SK-N-SH (cell line): ENCODE data around the gene UGT1A1. TPM values are rescaled to one million over a fixed set of nuclear protein-coding genes. Genes with fewer than 3 reads are reported as not detected.

Source experiments
- CTCF ChIA-PET: fragments of 300-600, 350-600 bp; formaldehyde crosslinking; extraction: SDS; loops from one replicate; lab custom pipeline; 2021; lab: Yijun Ruan, JAX
- POLR2A ChIA-PET: fragments of 350-600 bp; sonication (Branson Sonifier 250); formaldehyde crosslinking; extraction: SDS; loops from one replicate; lab custom pipeline; 2020; ENCODE audit warnings: antibody characterized with exemption, inconsistent platforms; lab: Yijun Ruan, JAX
- DNase-seq: peaks from one replicate; pipeline ENCODE4 v3.0.0; 2012
- H2AFZ ChIP-seq: fragments of 200-600 bp; sonication (generic); 2 replicates; pipeline ENCODE4 v1.8.1; 2016; ENCODE audit warnings: antibody characterized with exemption, mild to moderate bottlenecking, low read depth
- H3F3A ChIP-seq: fragments of 200-600 bp; sonication (generic); replicated peaks from 2 replicates; pipeline ENCODE3; 2016; ENCODE audit warnings: antibody characterized with exemption, mild to moderate bottlenecking; ENCODE audit not compliant: insufficient read depth
- H3K27ac ChIP-seq, 2 experiments: fragments of 200-500 bp in 1 of 2; fragments of 200-600 bp in 1 of 2; sonication (Bioruptor generic) in 1 of 2; sonication (generic), shearing (Covaris generic) in 1 of 2; 2 replicates each; pipeline versions ENCODE4 v1.5.1 to v1.6.1; 2014 to 2016; ENCODE audit warnings: low read depth in 2 of 2, inconsistent platforms in 1 of 2, low read length in 1 of 2, mild to moderate bottlenecking in 1 of 2, mixed read lengths in 1 of 2
- H3K27me3 ChIP-seq: fragments of 200-600 bp; sonication (generic), shearing (Covaris generic); 2 replicates; pipeline ENCODE4 v1.6.1; 2016; ENCODE audit warnings: mixed run types; ENCODE audit not compliant: insufficient read depth
- H3K36me3 ChIP-seq, 2 experiments: fragments of 200-500 bp in 1 of 2; fragments of 200-600 bp in 1 of 2; sonication (Bioruptor generic) in 1 of 2; sonication (generic) in 1 of 2; replicated peaks in 1 of 2; 2 replicates each; pipeline versions ENCODE3 to v1.5.1; 2014 to 2016; ENCODE audit warnings: low read length in 1 of 2, mild to moderate bottlenecking in 1 of 2; ENCODE audit not compliant: insufficient read depth in 2 of 2, control insufficient read depth in 1 of 2
- H3K4me1 ChIP-seq, 2 experiments: fragments of 200-500 bp in 1 of 2; fragments of 200-600 bp in 1 of 2; sonication (Bioruptor generic) in 1 of 2; sonication (generic), shearing (Covaris generic) in 1 of 2; 2 replicates each; pipeline versions ENCODE4 v1.5.1 to v1.6.1; 2014 to 2016; ENCODE audit warnings: low read depth in 1 of 2, low read length in 1 of 2, mixed run types in 1 of 2; ENCODE audit not compliant: insufficient read depth in 2 of 2, control insufficient read depth in 1 of 2
- H3K4me2 ChIP-seq: fragments of 200-600 bp; sonication (generic), shearing (Covaris generic); 2 replicates; pipeline ENCODE4 v1.6.1; 2017; ENCODE audit warnings: mixed run types
- H3K4me3 ChIP-seq, 2 experiments: fragments of 200-500 bp in 1 of 2; fragments of 200-600 bp in 1 of 2; sonication (Bioruptor generic) in 1 of 2; sonication (generic), shearing (Covaris generic) in 1 of 2; 2 replicates each; pipeline versions ENCODE4 v1.5.1 to v1.8.1; 2014 to 2016; ENCODE audit warnings: low read depth in 2 of 2, inconsistent platforms in 1 of 2, low read length in 1 of 2, mild to moderate bottlenecking in 1 of 2, mixed read lengths in 1 of 2, moderate library complexity in 1 of 2
- H3K79me2 ChIP-seq: fragments of 200-600 bp; sonication (generic); 2 replicates; pipeline ENCODE4 v1.8.1; 2017; ENCODE audit warnings: mild to moderate bottlenecking; ENCODE audit not compliant: insufficient read depth
- H3K9ac ChIP-seq: fragments of 200-600 bp; sonication (generic); 2 replicates; pipeline ENCODE4 v1.6.1; 2017; ENCODE audit warnings: mixed run types
- H3K9me2 ChIP-seq: fragments of 200-600 bp; sonication (generic); 2 replicates; pipeline ENCODE4 v1.6.1; 2017; ENCODE audit warnings: mixed run types
- H3K9me3 ChIP-seq: fragments of 200-600 bp; sonication (generic); 2 replicates; pipeline ENCODE4 v1.6.1; 2017; ENCODE audit warnings: mixed run types, mild to moderate bottlenecking, moderate library complexity
- H4K20me1 ChIP-seq: fragments of 200-600 bp; sonication (generic); 2 replicates; pipeline ENCODE4 v1.6.1; 2017; ENCODE audit warnings: mild to moderate bottlenecking, mixed run types; ENCODE audit not compliant: insufficient read depth
- FOSL2 ChIP-seq: IDR thresholded peaks from 2 replicates; pipeline ENCODE4 v1.4.0; 2012; ENCODE audit warnings: low read depth, mild to moderate bottlenecking, moderate library complexity, borderline replicate concordance
- JUND ChIP-seq: IDR thresholded peaks from 2 replicates; pipeline ENCODE4 v1.4.0; 2012
- MEF2A ChIP-seq: IDR thresholded peaks from 2 replicates; pipeline ENCODE4 v1.4.0; 2012; ENCODE audit warnings: low read depth, borderline replicate concordance
- NFIC ChIP-seq: IDR thresholded peaks from 2 replicates; pipeline ENCODE4 v1.4.0; 2012; ENCODE audit warnings: borderline replicate concordance
- NRF1 ChIP-seq: IDR thresholded peaks from 2 replicates; pipeline ENCODE4 v1.6.1; 2012; ENCODE audit warnings: low read depth, mild to moderate bottlenecking, low read length
- RAD21 ChIP-seq: IDR thresholded peaks from 2 replicates; pipeline ENCODE4 v1.6.1; 2012; ENCODE audit warnings: mild to moderate bottlenecking, low read length
- RCOR1 ChIP-seq: fragments of 150-350 bp; IDR thresholded peaks from 2 replicates; pipeline ENCODE4 v1.6.1; 2017; ENCODE audit warnings: antibody characterized with exemption, low read length
- SIN3A ChIP-seq: IDR thresholded peaks from 2 replicates; pipeline ENCODE4 v1.6.1; 2012; ENCODE audit warnings: low read depth, mild to moderate bottlenecking, low read length, moderate library complexity, borderline replicate concordance
- TCF12 ChIP-seq: IDR thresholded peaks from 2 replicates; pipeline ENCODE4 v1.4.0; 2012
- TEAD4 ChIP-seq: IDR thresholded peaks from 2 replicates; pipeline ENCODE4 v1.4.0; 2012; ENCODE audit warnings: mild to moderate bottlenecking, borderline replicate concordance; ENCODE audit not compliant: insufficient read depth
- YY1 ChIP-seq: IDR thresholded peaks from 2 replicates; pipeline ENCODE4 v1.4.0; 2012; ENCODE audit warnings: low read depth, mild to moderate bottlenecking
- WGBS: methylation state at CpG from one replicate; pipeline ENCODE4 v1.1.6; 2017; ENCODE audit warnings: low lambda C conversion rate; 5-methylcytosine and 5-hydroxymethylcytosine counted together
- polyA plus RNA-seq, 3 experiments: library from polyadenylated mRNA; depleted of rRNA; stranded (reverse); fragments of >200 nt; gene quantifications; 2 replicates each; pipeline ENCODE4 v1.2.3, GENCODE V29; 2012
- TF ChIP-seq, protein P1 (sequence below): fragments of 200-600 bp; sonication (generic); IDR thresholded peaks from 2 replicates; pipeline ENCODE4 v1.6.1; 2017; ENCODE audit warnings: antibody characterized with exemption, mild to moderate bottlenecking, moderate library complexity
- TF ChIP-seq, protein P2 (sequence below): IDR thresholded peaks from 2 replicates; pipeline ENCODE4 v1.4.0; 2012; ENCODE audit warnings: low read depth, borderline replicate concordance
- TF ChIP-seq, protein P3 (sequence below): IDR thresholded peaks from 2 replicates; pipeline ENCODE4 v1.6.1; 2012; ENCODE audit warnings: mild to moderate bottlenecking, low read depth, low read length, moderate library complexity
- TF ChIP-seq, protein P4 (sequence below): IDR thresholded peaks from 2 replicates; pipeline ENCODE4 v1.4.0; 2012; ENCODE audit warnings: low read depth, borderline replicate concordance

The UGT1A1 gene
- polyA plus RNA-seq, 1 of the 3 experiments (the other 2 are of a cell fraction), result not detected

DNA sequence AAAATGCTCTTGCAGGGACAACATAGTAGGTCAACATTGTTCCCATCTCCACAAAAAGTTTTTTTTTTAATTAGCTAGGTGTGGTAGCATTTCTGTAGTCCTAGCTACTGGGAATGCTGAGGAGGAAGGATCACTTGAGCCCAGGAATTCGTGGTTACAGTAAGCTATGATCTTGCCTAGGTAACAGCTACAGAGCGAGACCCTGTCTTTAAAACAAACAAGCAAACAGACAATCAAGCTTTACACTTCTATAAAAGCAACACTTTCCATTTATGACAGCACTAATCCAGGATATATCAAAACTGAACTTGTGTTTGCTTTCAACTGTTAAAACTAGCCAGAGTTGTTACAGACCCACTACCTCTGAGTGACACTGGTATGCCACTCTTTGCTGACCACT lies 19.2 kb upstream of the UGT1A1 start:
- 36% methylated on average over 2 of the region's 2 CpGs for WGBS
- Histone ChIP-seq H3K9ac (no peak overlapping the region), H3K27me3 (no peaks in the 10 kb centered on the region), H3K79me2 (no peaks in the 10 kb centered on the region), H4K20me1 (no peaks in the 10 kb centered on the region), H3K4me1 (no peaks in the 10 kb centered on the region), H3K4me3 (no peak overlapping the region), H2AFZ (no peak overlapping the region), H3K27ac (no peak overlapping the region), H3K9me3 (no peaks in the 10 kb centered on the region), H3K4me2 (no peak overlapping the region), H3K36me3 (no peaks in the 10 kb centered on the region), H3F3A (no peaks in the 10 kb centered on the region), H3K9me2 (no peaks in the 10 kb centered on the region)
- CTCF ChIA-PET, result no interaction called here
- POLR2A ChIA-PET, result no interaction called here
- TF ChIP-seq RAD21, result no peak
- TF ChIP-seq SIN3A, result no peak
- TF ChIP-seq FOSL2, result no peak
- DNase-seq, result no peak

DNA sequence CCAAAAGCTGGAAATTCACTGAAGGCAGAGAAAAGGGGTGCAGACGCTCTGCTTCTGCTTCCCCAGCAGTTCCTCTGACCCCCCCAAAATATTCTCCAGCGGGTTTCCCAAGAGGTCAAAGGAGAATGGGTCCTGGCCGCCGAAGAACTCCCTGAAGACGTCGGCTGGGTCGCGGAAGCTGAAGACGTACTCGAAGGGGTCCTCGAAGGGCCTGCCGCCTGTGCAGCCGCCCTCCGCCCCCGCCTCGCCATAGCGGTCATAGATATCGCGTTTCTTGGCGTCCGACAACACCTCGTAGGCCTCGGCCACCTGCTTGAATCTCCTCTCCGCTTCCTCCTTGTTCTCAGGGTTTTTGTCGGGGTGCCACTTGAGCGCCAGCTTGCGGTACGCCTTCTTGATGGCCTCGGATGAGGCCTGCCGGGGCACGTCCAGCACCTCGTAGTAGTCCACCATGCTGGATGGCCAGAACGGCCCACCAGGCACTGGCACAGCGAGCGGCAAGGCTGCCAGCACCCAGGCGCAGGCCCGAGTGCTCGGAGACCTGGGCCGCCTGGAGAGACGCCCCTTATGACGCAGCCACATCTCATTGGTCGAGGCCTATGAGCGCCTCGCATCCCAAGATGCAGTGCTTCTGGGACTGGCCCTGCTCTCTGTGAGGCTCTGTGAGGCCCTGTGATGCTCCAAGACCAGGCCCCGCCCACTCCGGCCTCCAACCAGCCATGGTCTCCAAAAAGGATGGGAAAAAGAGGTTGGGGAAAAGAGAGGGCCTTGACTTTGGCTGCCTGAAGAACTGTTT lies 16.4 kb upstream of the UGT1A1 start:
- no peaks in the 10 kb centered on the region for H3K9me2 ChIP-seq
- H3K79me2 ChIP-seq, result no peaks in the 10 kb centered on the region
- no peaks in the 10 kb centered on the region for H3F3A ChIP-seq
- H3K27ac ChIP-seq, result no peak overlapping the region
- H3K9ac ChIP-seq, result no peak overlapping the region
- no peaks in the 10 kb centered on the region for H3K9me3 ChIP-seq
- CTCF ChIA-PET, result no interaction called here
- H3K27me3 ChIP-seq, result no peaks in the 10 kb centered on the region; the same call in 1 of the 2 replicates
- H3K4me2 ChIP-seq, result no peak overlapping the region
- no peak for TF ChIP-seq RAD21
- no peak for TF ChIP-seq TCF12
- TF ChIP-seq YY1, result no peak
- TF ChIP-seq, protein P1, sequence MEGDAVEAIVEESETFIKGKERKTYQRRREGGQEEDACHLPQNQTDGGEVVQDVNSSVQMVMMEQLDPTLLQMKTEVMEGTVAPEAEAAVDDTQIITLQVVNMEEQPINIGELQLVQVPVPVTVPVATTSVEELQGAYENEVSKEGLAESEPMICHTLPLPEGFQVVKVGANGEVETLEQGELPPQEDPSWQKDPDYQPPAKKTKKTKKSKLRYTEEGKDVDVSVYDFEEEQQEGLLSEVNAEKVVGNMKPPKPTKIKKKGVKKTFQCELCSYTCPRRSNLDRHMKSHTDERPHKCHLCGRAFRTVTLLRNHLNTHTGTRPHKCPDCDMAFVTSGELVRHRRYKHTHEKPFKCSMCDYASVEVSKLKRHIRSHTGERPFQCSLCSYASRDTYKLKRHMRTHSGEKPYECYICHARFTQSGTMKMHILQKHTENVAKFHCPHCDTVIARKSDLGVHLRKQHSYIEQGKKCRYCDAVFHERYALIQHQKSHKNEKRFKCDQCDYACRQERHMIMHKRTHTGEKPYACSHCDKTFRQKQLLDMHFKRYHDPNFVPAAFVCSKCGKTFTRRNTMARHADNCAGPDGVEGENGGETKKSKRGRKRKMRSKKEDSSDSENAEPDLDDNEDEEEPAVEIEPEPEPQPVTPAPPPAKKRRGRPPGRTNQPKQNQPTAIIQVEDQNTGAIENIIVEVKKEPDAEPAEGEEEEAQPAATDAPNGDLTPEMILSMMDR, result no peak
- TF ChIP-seq, protein P2, sequence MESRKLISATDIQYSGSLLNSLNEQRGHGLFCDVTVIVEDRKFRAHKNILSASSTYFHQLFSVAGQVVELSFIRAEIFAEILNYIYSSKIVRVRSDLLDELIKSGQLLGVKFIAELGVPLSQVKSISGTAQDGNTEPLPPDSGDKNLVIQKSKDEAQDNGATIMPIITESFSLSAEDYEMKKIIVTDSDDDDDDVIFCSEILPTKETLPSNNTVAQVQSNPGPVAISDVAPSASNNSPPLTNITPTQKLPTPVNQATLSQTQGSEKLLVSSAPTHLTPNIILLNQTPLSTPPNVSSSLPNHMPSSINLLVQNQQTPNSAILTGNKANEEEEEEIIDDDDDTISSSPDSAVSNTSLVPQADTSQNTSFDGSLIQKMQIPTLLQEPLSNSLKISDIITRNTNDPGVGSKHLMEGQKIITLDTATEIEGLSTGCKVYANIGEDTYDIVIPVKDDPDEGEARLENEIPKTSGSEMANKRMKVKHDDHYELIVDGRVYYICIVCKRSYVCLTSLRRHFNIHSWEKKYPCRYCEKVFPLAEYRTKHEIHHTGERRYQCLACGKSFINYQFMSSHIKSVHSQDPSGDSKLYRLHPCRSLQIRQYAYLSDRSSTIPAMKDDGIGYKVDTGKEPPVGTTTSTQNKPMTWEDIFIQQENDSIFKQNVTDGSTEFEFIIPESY, result no peak
- no peak for TF ChIP-seq SIN3A
- TF ChIP-seq, protein P3, sequence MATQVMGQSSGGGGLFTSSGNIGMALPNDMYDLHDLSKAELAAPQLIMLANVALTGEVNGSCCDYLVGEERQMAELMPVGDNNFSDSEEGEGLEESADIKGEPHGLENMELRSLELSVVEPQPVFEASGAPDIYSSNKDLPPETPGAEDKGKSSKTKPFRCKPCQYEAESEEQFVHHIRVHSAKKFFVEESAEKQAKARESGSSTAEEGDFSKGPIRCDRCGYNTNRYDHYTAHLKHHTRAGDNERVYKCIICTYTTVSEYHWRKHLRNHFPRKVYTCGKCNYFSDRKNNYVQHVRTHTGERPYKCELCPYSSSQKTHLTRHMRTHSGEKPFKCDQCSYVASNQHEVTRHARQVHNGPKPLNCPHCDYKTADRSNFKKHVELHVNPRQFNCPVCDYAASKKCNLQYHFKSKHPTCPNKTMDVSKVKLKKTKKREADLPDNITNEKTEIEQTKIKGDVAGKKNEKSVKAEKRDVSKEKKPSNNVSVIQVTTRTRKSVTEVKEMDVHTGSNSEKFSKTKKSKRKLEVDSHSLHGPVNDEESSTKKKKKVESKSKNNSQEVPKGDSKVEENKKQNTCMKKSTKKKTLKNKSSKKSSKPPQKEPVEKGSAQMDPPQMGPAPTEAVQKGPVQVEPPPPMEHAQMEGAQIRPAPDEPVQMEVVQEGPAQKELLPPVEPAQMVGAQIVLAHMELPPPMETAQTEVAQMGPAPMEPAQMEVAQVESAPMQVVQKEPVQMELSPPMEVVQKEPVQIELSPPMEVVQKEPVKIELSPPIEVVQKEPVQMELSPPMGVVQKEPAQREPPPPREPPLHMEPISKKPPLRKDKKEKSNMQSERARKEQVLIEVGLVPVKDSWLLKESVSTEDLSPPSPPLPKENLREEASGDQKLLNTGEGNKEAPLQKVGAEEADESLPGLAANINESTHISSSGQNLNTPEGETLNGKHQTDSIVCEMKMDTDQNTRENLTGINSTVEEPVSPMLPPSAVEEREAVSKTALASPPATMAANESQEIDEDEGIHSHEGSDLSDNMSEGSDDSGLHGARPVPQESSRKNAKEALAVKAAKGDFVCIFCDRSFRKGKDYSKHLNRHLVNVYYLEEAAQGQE, result no peak
- no peak for TF ChIP-seq NRF1
- no peak for TF ChIP-seq TEAD4
- no peak for TF ChIP-seq NFIC
- no peak for TF ChIP-seq JUND
- TF ChIP-seq, protein P4, sequence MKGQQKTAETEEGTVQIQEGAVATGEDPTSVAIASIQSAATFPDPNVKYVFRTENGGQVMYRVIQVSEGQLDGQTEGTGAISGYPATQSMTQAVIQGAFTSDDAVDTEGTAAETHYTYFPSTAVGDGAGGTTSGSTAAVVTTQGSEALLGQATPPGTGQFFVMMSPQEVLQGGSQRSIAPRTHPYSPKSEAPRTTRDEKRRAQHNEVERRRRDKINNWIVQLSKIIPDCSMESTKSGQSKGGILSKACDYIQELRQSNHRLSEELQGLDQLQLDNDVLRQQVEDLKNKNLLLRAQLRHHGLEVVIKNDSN, result no peak
- TF ChIP-seq RCOR1, result no peak
- TF ChIP-seq MEF2A, result no peak
- POLR2A ChIA-PET, result no interaction called here
- no peaks in the 10 kb centered on the region for H3K4me1 ChIP-seq
- no peaks in the 10 kb centered on the region for H4K20me1 ChIP-seq
- no peak for DNase-seq
- 82% methylated on average over 33 of the region's 46 CpGs for WGBS
- H3K4me3 ChIP-seq, result no peak overlapping the region
- no peaks in the 10 kb centered on the region for H3K36me3 ChIP-seq
- H2AFZ ChIP-seq, result no peak overlapping the region
